ENCODE data around the gene KDM4B. TPM values are rescaled to one million over a fixed set of nuclear protein-coding genes. Genes with fewer than 3 reads are reported as not detected.

Gene KDM4B
- total RNA-seq, 2 donors from 2014 or later: 49.1 to 54.0 TPM

- Histone ChIP-seq H3K27me3 (replicated peaks; ENCODE audit: insufficient read depth) (no peaks in the 10 kb centered on the region), H3K9me3 (no peaks in the 10 kb centered on the region), H3K4me1 (ENCODE audit: control insufficient read depth in 1 of 2, low read depth in 2 of 2) (no peaks in the 10 kb centered on the region), H3K27ac (no peak overlapping the region), H3K4me3 (no peak overlapping the region), H3K36me3 (peaks cover 27% of the 10 kb centered on the region)
- no peak for TF ChIP-seq CTCF (IDR thresholded peaks at IDR 0.05)
- DNase-seq (ENCODE audit: low spot score) (no peak), ATAC-seq (ENCODE audit: insufficient number of reproducible peaks, low FRiP score, low read depth) (no peak)
Measured at GRCh38 chr19:5080030-5080654, 111.2 kb downstream of the KDM4B start.

GRCh38 chr19:5080809-5081208 is 111.9 kb downstream of the KDM4B start:
- Histone ChIP-seq H3K4me3 (no peak overlapping the region), H3K9me3 (no peaks in the 10 kb centered on the region), H3K27me3 (replicated peaks; ENCODE audit: insufficient read depth) (no peaks in the 10 kb centered on the region), H3K36me3 (peaks cover 27% of the 10 kb centered on the region), H3K4me1 (ENCODE audit: control insufficient read depth in 1 of 2, low read depth in 2 of 2) (no peaks in the 10 kb centered on the region), H3K27ac (no peak overlapping the region)
- TF ChIP-seq CTCF (IDR thresholded peaks at IDR 0.05): no peak
- ATAC-seq (ENCODE audit: insufficient number of reproducible peaks, low FRiP score, low read depth): no peak
- no peak for DNase-seq (ENCODE audit: low spot score)

- no peak overlapping the region for H3K4me3 ChIP-seq
- H3K27ac ChIP-seq: no peak overlapping the region
- TF ChIP-seq CTCF (IDR thresholded peaks at IDR 0.05): no peak
- peaks cover 30% of the 10 kb centered on the region for H3K36me3 ChIP-seq
- H3K27me3 ChIP-seq (replicated peaks; ENCODE audit: insufficient read depth): no peaks in the 10 kb centered on the region
- no peak for DNase-seq (ENCODE audit: low spot score)
- no peaks in the 10 kb centered on the region for H3K9me3 ChIP-seq
- H3K4me1 ChIP-seq (ENCODE audit: control insufficient read depth in 1 of 2, low read depth in 2 of 2): no peaks in the 10 kb centered on the region
- no peak for ATAC-seq (ENCODE audit: insufficient number of reproducible peaks, low FRiP score, low read depth)
Measured at GRCh38 chr19:5081443-5082161, 112.7 kb downstream of the KDM4B start.

GRCh38 chr19:5083547-5083965 is 114.6 kb downstream of the KDM4B start:
- H3K27ac ChIP-seq: no peak overlapping the region
- no peaks in the 10 kb centered on the region for H3K27me3 ChIP-seq (replicated peaks; ENCODE audit: insufficient read depth)
- DNase-seq (ENCODE audit: low spot score) (no peak), ATAC-seq (ENCODE audit: insufficient number of reproducible peaks, low FRiP score, low read depth) (no peak)
- no peaks in the 10 kb centered on the region for H3K9me3 ChIP-seq
- H3K4me1 ChIP-seq (ENCODE audit: control insufficient read depth in 1 of 2, low read depth in 2 of 2): no peaks in the 10 kb centered on the region
- TF ChIP-seq CTCF (IDR thresholded peaks at IDR 0.05): no peak
- peaks cover 35% of the 10 kb centered on the region for H3K36me3 ChIP-seq
- H3K4me3 ChIP-seq: no peak overlapping the region

- Histone ChIP-seq H3K27ac (no peak overlapping the region), H3K4me1 (ENCODE audit: control insufficient read depth in 1 of 2, low read depth in 2 of 2) (peaks cover under 1 to 4% of the 10 kb centered on the region in 2 donors), H3K27me3 (replicated peaks; ENCODE audit: insufficient read depth) (no peaks in the 10 kb centered on the region), H3K4me3 (no peak overlapping the region), H3K9me3 (no peaks in the 10 kb centered on the region), H3K36me3 (peaks cover 27% of the 10 kb centered on the region)
- no peak for TF ChIP-seq CTCF (IDR thresholded peaks at IDR 0.05)
- ATAC-seq (ENCODE audit: insufficient number of reproducible peaks, low FRiP score, low read depth): no peak
- DNase-seq (ENCODE audit: low spot score): no peak
Measured at GRCh38 chr19:5085566-5085965, 116.7 kb downstream of the KDM4B start.

Data from thoracic aorta (tissue), 2 donors.